CD14-positive monocyte (primary cell): ENCODE measurements around the gene COBLL1. TPM values are rescaled to one million over a fixed set of nuclear protein-coding genes. Genes with fewer than 3 reads are reported as not detected.
"Not testable (repeated sequence)": the region's sequence is repeated elsewhere in the genome, so short reads cannot be mapped to it uniquely, and the experiment has no call there.

Experiments
- DNase-seq, 3 donors: peaks; one replicate each; pipeline ENCODE4 v3.0.0-alpha.2; 2011 to 2022
- H2AFZ ChIP-seq: 2 replicates; pipeline ENCODE4 v1.6.0; 2012; ENCODE audit warnings: mild to moderate bottlenecking, low read depth, low read length, inconsistent platforms; ENCODE audit not compliant: insufficient read depth, poor library complexity, severe bottlenecking
- H3K27ac ChIP-seq, 2 donors: 1 replicate in 1 of 2; 2 replicates in 1 of 2; pipeline ENCODE4 v1.5.1; 2012 to 2013; ENCODE audit warnings: low read length in 2 of 2, control low read depth in 1 of 2, inconsistent platforms in 1 of 2, low read depth in 1 of 2, mild to moderate bottlenecking in 1 of 2
- H3K27me3 ChIP-seq, 2 donors: one replicate each; pipeline versions ENCODE4 v1.6.0 to v1.6.1; 2011 to 2013; ENCODE audit warnings: low read length in 2 of 2; ENCODE audit not compliant: control insufficient read depth in 2 of 2, insufficient read depth in 2 of 2
- H3K36me3 ChIP-seq, 2 donors: replicated peaks in 1 of 2; 1 replicate in 1 of 2; 2 replicates in 1 of 2; pipeline versions ENCODE4 v1.5.1 to v1.6.1; 2012 to 2013; ENCODE audit warnings: low read length in 2 of 2, control low read depth in 1 of 2, inconsistent platforms in 1 of 2, mild to moderate bottlenecking in 1 of 2; ENCODE audit not compliant: insufficient read depth in 2 of 2, control insufficient read depth in 1 of 2
- H3K4me1 ChIP-seq, 2 donors: 1 replicate in 1 of 2; 2 replicates in 1 of 2; pipeline versions ENCODE4 v1.5.1 to v1.6.1; 2012 to 2013; ENCODE audit warnings: low read length in 2 of 2, control low read depth in 1 of 2, inconsistent platforms in 1 of 2, mild to moderate bottlenecking in 1 of 2, moderate library complexity in 1 of 2; ENCODE audit not compliant: insufficient read depth in 2 of 2, control insufficient read depth in 1 of 2
- H3K4me2 ChIP-seq: replicated peaks from 2 replicates; pipeline ENCODE3; 2012; ENCODE audit warnings: low read length, moderate library complexity, mild to moderate bottlenecking; ENCODE audit not compliant: poor library complexity, severe bottlenecking; ENCODE audit errors: extremely low read depth
- H3K4me3 ChIP-seq, 3 experiments: fragments of 200-600 bp in 1 of 3; sonication (generic) in 1 of 3; replicated peaks in 1 of 3; 1 replicate in 2 of 3; 2 replicates in 1 of 3; pipeline ENCODE4 v1.5.1; 2011 to 2013; ENCODE audit warnings: low read length in 3 of 3, mild to moderate bottlenecking in 3 of 3, control low read depth in 2 of 3, low read depth in 2 of 3, inconsistent platforms in 1 of 3, moderate library complexity in 1 of 3
- H3K79me2 ChIP-seq: 2 replicates; pipeline ENCODE4 v1.6.0; 2012; ENCODE audit warnings: mild to moderate bottlenecking, control low read depth, inconsistent platforms, low read length, moderate library complexity; ENCODE audit not compliant: insufficient read depth
- H3K9ac ChIP-seq: 2 replicates; pipeline ENCODE4 v1.6.0; 2017; ENCODE audit warnings: low read length, mild to moderate bottlenecking; ENCODE audit not compliant: insufficient read depth, poor library complexity, severe bottlenecking
- H3K9me3 ChIP-seq, 2 donors: replicated peaks in 1 of 2; 1 replicate in 1 of 2; 2 replicates in 1 of 2; pipeline versions ENCODE4 v1.5.1 to v1.6.1; 2012 to 2013; ENCODE audit warnings: low read length in 2 of 2, control low read depth in 1 of 2; ENCODE audit not compliant: control insufficient read depth in 1 of 2, insufficient read depth in 1 of 2
- H4K20me1 ChIP-seq: 2 replicates; pipeline ENCODE4 v1.6.0; 2012; ENCODE audit warnings: mild to moderate bottlenecking, low read length, control low read depth, moderate library complexity; ENCODE audit not compliant: insufficient read depth
- H3K27ac Mint-ChIP-seq, 7 donors: one replicate each; pipeline ENCODE4 v1.8.0; 2020; ENCODE audit warnings: mild to moderate bottlenecking in 7 of 7, mixed read lengths in 7 of 7, moderate library complexity in 6 of 7, inconsistent platforms in 2 of 7
- H3K27me3 Mint-ChIP-seq, 3 donors: one replicate each; pipeline ENCODE4 v1.8.0; 2021 to 2022; ENCODE audit warnings: low read depth in 3 of 3, mild to moderate bottlenecking in 3 of 3, mixed read lengths in 3 of 3, moderate library complexity in 3 of 3, inconsistent platforms in 1 of 3
- H3K36me3 Mint-ChIP-seq, 2 donors: one replicate each; pipeline ENCODE4 v1.8.0; 2020; ENCODE audit warnings: mixed read lengths in 2 of 2, inconsistent platforms in 1 of 2, mild to moderate bottlenecking in 1 of 2
- H3K4me1 Mint-ChIP-seq: one replicate; pipeline ENCODE4 v1.8.0; 2020; ENCODE audit warnings: mild to moderate bottlenecking, mixed read lengths
- H3K4me3 Mint-ChIP-seq, 2 donors: one replicate each; pipeline ENCODE4 v1.8.0; 2020; ENCODE audit warnings: mild to moderate bottlenecking in 2 of 2, mixed read lengths in 2 of 2, moderate library complexity in 1 of 2
- H3K9me3 Mint-ChIP-seq, 7 donors: one replicate each; pipeline ENCODE4 v1.8.0; 2020 to 2022; ENCODE audit warnings: mixed read lengths in 7 of 7, mild to moderate bottlenecking in 6 of 7, moderate library complexity in 6 of 7, inconsistent platforms in 2 of 7
- CTCF ChIP-seq: fragments of 200-600 bp; IDR thresholded peaks from one replicate; pipeline ENCODE4 v1.8.0; 2022; ENCODE audit warnings: antibody characterized with exemption, mild to moderate bottlenecking
- WGBS: methylation state at CpG from one replicate; pipeline ENCODE4 v1.1.5; 2013; ENCODE audit warnings: missing lambda C conversion rate; ENCODE audit not compliant: insufficient coverage; 5-methylcytosine and 5-hydroxymethylcytosine counted together
- intact Hi-C, 2 donors: fragments of 100-400 bp; cut with micrococcal nuclease; formaldehyde crosslinking; loops; one replicate each; pipeline versions ENCODE4 v1.15.0 to v1.15.1; 2023
- polyA plus RNA-seq, 3 donors: library from polyadenylated mRNA; depleted of rRNA in 1 of 3; unstranded in 2 of 3; stranded (reverse) in 1 of 3; fragments of 300-500 nt in 2 of 3; fragments of >200 nt in 1 of 3; fragmentation: Illumina TruSeq in 2 of 3; gene quantifications; 1 replicate in 2 of 3; 2 replicates in 1 of 3; pipeline ENCODE4 v1.2.3, GENCODE V29; 2012 to 2021

COBLL1 gene
- polyA plus RNA-seq, 3 donors, result 0.18 to 0.54 (median 0.24) TPM

- Mint-ChIP-seq H3K27me3 (no peaks in the 10 kb centered on the region), H3K27ac (peak overlapping the region in 1 of 7 donors; percentile 68), H3K4me1 (peaks cover 20% of the 10 kb centered on the region), H3K36me3 (no peaks in the 10 kb centered on the region), H3K9me3 (peaks cover 0 to 5% (median 0%) of the 10 kb centered on the region in 7 donors), H3K4me3 (no peak overlapping the region)
- no peak overlapping the region for H3K4me3 ChIP-seq
- intact Hi-C loops, result no loop called here
- H3K27me3 ChIP-seq, result no peaks in the 10 kb centered on the region
- no peaks in the 10 kb centered on the region for H3K79me2 ChIP-seq
- H3K27ac ChIP-seq, result no peak overlapping the region
- H3K9me3 ChIP-seq, result no peaks in the 10 kb centered on the region
- H3K4me2 ChIP-seq, result no peak overlapping the region
- no peak for DNase-seq
- H4K20me1 ChIP-seq, result no peaks in the 10 kb centered on the region
- no peak overlapping the region for H3K9ac ChIP-seq
- no peak overlapping the region for H2AFZ ChIP-seq
- H3K36me3 ChIP-seq, result no peaks in the 10 kb centered on the region
- peaks cover 11 to 13% of the 10 kb centered on the region in 2 donors for H3K4me1 ChIP-seq
- TF ChIP-seq CTCF, result no peak
- WGBS, result no CpG with 5 or more reads among the region's 1 CpG
Measured at GRCh38 chr2:164761737-164762460, 79.7 kb downstream of the COBLL1 start.

- peaks cover 9 to 11% of the 10 kb centered on the region in 2 donors for H3K4me1 ChIP-seq
- H3K27me3 Mint-ChIP-seq, H3K4me3 ChIP-seq, H3K27me3 ChIP-seq, H4K20me1 ChIP-seq, H3K36me3 Mint-ChIP-seq, H3K36me3 ChIP-seq, H3K4me2 ChIP-seq, intact Hi-C loops, H3K79me2 ChIP-seq, H3K9ac ChIP-seq, H2AFZ ChIP-seq, H3K27ac ChIP-seq, H3K9me3 ChIP-seq, H3K9me3 Mint-ChIP-seq, H3K27ac Mint-ChIP-seq: not testable (repeated sequence)
- Mint-ChIP-seq H3K4me3 (peak overlapping the region in 1 of 2 donors; percentile 27), H3K4me1 (peaks cover 14% of the 10 kb centered on the region)
- 94% methylated on average over 7 of the region's 9 CpGs for WGBS
- DNase-seq, result peak in 1 of 3 donors; percentile 11
Measured at GRCh38 chr2:164761201-164761600, 80.4 kb downstream of the COBLL1 start.
